ENCODE results near the gene CRABP2. TPM values are rescaled to one million over a fixed set of nuclear protein-coding genes. Genes with fewer than 3 reads are reported as not detected.

CRABP2 gene
- total and polyA plus RNA-seq, 2 of the 13 experiments (the other 11 are each of a cell fraction or from before 2014, with no cell fraction given): 0.40 to 0.60 TPM

GRCh38 chr1:156677616-156678596 lies 27.5 kb downstream of the CRABP2 start (continued):
- TF ChIP-seq CSRNP1 (CRISPR knock-in tag; IDR thresholded peaks at IDR 0.05) (no peak), ZNF839 (CRISPR knock-in tag; IDR thresholded peaks at IDR 0.05; ENCODE audit: borderline replicate concordance) (no peak), ARID5B (CRISPR knock-in tag; IDR thresholded peaks at IDR 0.05) (peak; percentile 38; the same call in 1 of the 2 replicates), MEF2D (CRISPR knock-in tag; IDR thresholded peaks at IDR 0.05) (no peak), ZNF513 (CRISPR knock-in tag; conservative IDR thresholded peaks at IDR 0.05) (no peak), ZNF276 (CRISPR knock-in tag; IDR thresholded peaks at IDR 0.05; ENCODE audit: low read depth) (no peak), ZNF547 (CRISPR knock-in tag; IDR thresholded peaks at IDR 0.05) (0 out of 2 replicates have a peak, but pooled peaks have one; percentile 19), ZNF33B (CRISPR knock-in tag; IDR thresholded peaks at IDR 0.05) (no peak), ZNF629 (CRISPR knock-in tag; conservative IDR thresholded peaks at IDR 0.05) (peak; percentile 87), THAP7 (CRISPR knock-in tag; IDR thresholded peaks at IDR 0.05) (no peak), ZNF704 (CRISPR knock-in tag; IDR thresholded peaks at IDR 0.05; ENCODE audit: borderline replicate concordance) (no peak), ELF3 (CRISPR knock-in tag; IDR thresholded peaks at IDR 0.05) (peak; percentile 71), EEA1 (CRISPR knock-in tag; IDR thresholded peaks at IDR 0.05; ENCODE audit: borderline replicate concordance) (no peak), FOSL2 (CRISPR knock-in tag; IDR thresholded peaks at IDR 0.05) (peak; percentile 57), SP2 (CRISPR knock-in tag; IDR thresholded peaks at IDR 0.05) (no peak), RXRB (CRISPR knock-in tag; IDR thresholded peaks at IDR 0.05; ENCODE audit: borderline replicate concordance) (peak; percentile 43; the same call in 1 of the 2 replicates)
